ENCODE measurements around the gene WNT2.

- TF ChIP-seq YY1 (IDR thresholded peaks at IDR 0.05; ENCODE audit: insufficient read depth, insufficient read length) (no peak), SUZ12 (IDR thresholded peaks at IDR 0.05; ENCODE audit: extremely low read depth, insufficient read depth, insufficient read length) (no peak), ZNF274 (IDR thresholded peaks at IDR 0.05; ENCODE audit: low read depth, low read length) (no peak)
Observed at GRCh38 chr7:117270371-117270770, 52.5 kb downstream of the WNT2 start.
